HG02840 (cell line): Measurements from ENCODE around the gene PRSS38.

ENCODE experiments used
- ATAC-seq: cut with Tn5 transposase; IDR thresholded peaks from one replicate; pipeline ENCODE4 v1.9.1; 2021; ENCODE audit warnings: mild to moderate bottlenecking, moderate library complexity, moderate number of reproducible peaks; ENCODE audit not compliant: unreplicated experiment, low FRiP score

Gene PRSS38

GRCh38 chr1:227792216-227793078 lies 23.0 kb upstream of the PRSS38 start:
- no peak for ATAC-seq

- ATAC-seq, result no peak
These were observed 22.2 kb upstream of the PRSS38 start for GRCh38 chr1:227793079-227793947.

- ATAC-seq, result no peak
These were observed 21.3 kb upstream of the PRSS38 start for GRCh38 chr1:227793948-227794816.

- no peak for ATAC-seq
These were observed 20.7 kb upstream of the PRSS38 start for GRCh38 chr1:227794817-227795192.

GRCh38 chr1:227795732-227796131 lies 19.7 kb upstream of the PRSS38 start:
- ATAC-seq, result no peak

GRCh38 chr1:227796359-227796915 lies 19.0 kb upstream of the PRSS38 start:
- no peak for ATAC-seq

- ATAC-seq, result no peak
These were observed 18.3 kb upstream of the PRSS38 start for GRCh38 chr1:227797144-227797543.

- ATAC-seq, result no peak
These were observed 17.9 kb upstream of the PRSS38 start for GRCh38 chr1:227797625-227798024.

- ATAC-seq, result no peak
These were observed 17.2 kb upstream of the PRSS38 start for GRCh38 chr1:227798078-227798802.

GRCh38 chr1:227799756-227800155 lies 15.7 kb upstream of the PRSS38 start:
- no peak for ATAC-seq

GRCh38 chr1:227803933-227804332 lies 11.5 kb upstream of the PRSS38 start:
- no peak for ATAC-seq

GRCh38 chr1:227805606-227806197 lies 9.8 kb upstream of the PRSS38 start:
- ATAC-seq, result no peak

- ATAC-seq, result no peak
These were observed 6.9 kb upstream of the PRSS38 start for GRCh38 chr1:227808566-227808965.

GRCh38 chr1:227809026-227809425 lies 6.4 kb upstream of the PRSS38 start:
- ATAC-seq, result no peak

GRCh38 chr1:227813962-227814361 lies 1.5 kb upstream of the PRSS38 start:
- ATAC-seq, result no peak

- ATAC-seq, result no peak
These were observed 1.4 kb downstream of the PRSS38 start for GRCh38 chr1:227816750-227817446.

- ATAC-seq, result no peak
These were observed 8.1 kb downstream of the PRSS38 start for GRCh38 chr1:227823537-227823936.

GRCh38 chr1:227824204-227824603 lies 8.7 kb downstream of the PRSS38 start:
- ATAC-seq, result no peak

GRCh38 chr1:227828786-227829185 lies 13.3 kb downstream of the PRSS38 start:
- no peak for ATAC-seq
